Measurements from ENCODE around the gene SPTAN1.
"Not testable (repeated sequence)": the region's sequence is repeated elsewhere in the genome, so short reads cannot be mapped to it uniquely, and the experiment has no call there.

Gene SPTAN1

GRCh38 chr9:128636556-128637530 lies 84.5 kb downstream of the SPTAN1 start:
- H3K9me3 ChIP-seq (ENCODE audit: control insufficient read depth, low read length): no peaks in the 10 kb centered on the region

GRCh38 chr9:128637656-128638055 lies 85.3 kb downstream of the SPTAN1 start:
- WGBS, 2 experiments: 91 to 95% methylated on average over 10 of the region's 10 CpGs
- peaks cover 41% of the 10 kb centered on the region for H3K36me3 ChIP-seq (ENCODE audit: control insufficient read depth, insufficient read depth, low read length)
- no peak overlapping the region for H3K4me3 ChIP-seq (ENCODE audit: insufficient read depth, low read depth, low read length)
- H3K27me3 ChIP-seq (ENCODE audit: control insufficient read depth, insufficient read depth, low read length, poor library complexity, severe bottlenecking): no peaks in the 10 kb centered on the region
- no peak overlapping the region for H3K27ac ChIP-seq (ENCODE audit: insufficient read depth, low read depth, low read length, poor library complexity, severe bottlenecking)
- no peaks in the 10 kb centered on the region for H3K9me3 ChIP-seq (ENCODE audit: control insufficient read depth, low read length)
- peaks cover 6% of the 10 kb centered on the region for H3K4me1 ChIP-seq (ENCODE audit: control insufficient read depth, insufficient read depth, low read length)

More at GRCh38 chr9:128636556-128637530, 84.5 kb downstream of the SPTAN1 start:
- Histone ChIP-seq H3K27me3 (ENCODE audit: control insufficient read depth, insufficient read depth, low read length, poor library complexity, severe bottlenecking) (no peaks in the 10 kb centered on the region), H3K27ac (ENCODE audit: insufficient read depth, low read depth, low read length, poor library complexity, severe bottlenecking) (peak overlapping the region; percentile 16), H3K4me3 (ENCODE audit: insufficient read depth, low read depth, low read length) (no peak overlapping the region), H3K4me1 (ENCODE audit: control insufficient read depth, insufficient read depth, low read length) (peaks cover 6% of the 10 kb centered on the region), H3K36me3 (ENCODE audit: control insufficient read depth, insufficient read depth, low read length) (peaks cover 49% of the 10 kb centered on the region)
- WGBS, 2 experiments: 95 to 96% methylated on average over 20 of the region's 20 CpGs

- WGBS, 2 experiments: 93 to 99% methylated on average over 3 to 4 of the region's 4 CpGs
- H3K27me3 ChIP-seq (ENCODE audit: control insufficient read depth, insufficient read depth, low read length, poor library complexity, severe bottlenecking): no peaks in the 10 kb centered on the region
- no peak overlapping the region for H3K27ac ChIP-seq (ENCODE audit: insufficient read depth, low read depth, low read length, poor library complexity, severe bottlenecking)
- peaks cover 34% of the 10 kb centered on the region for H3K36me3 ChIP-seq (ENCODE audit: control insufficient read depth, insufficient read depth, low read length)
- H3K4me3 ChIP-seq (ENCODE audit: insufficient read depth, low read depth, low read length): no peak overlapping the region
- H3K4me1 ChIP-seq (ENCODE audit: control insufficient read depth, insufficient read depth, low read length): peaks cover 6% of the 10 kb centered on the region
- no peaks in the 10 kb centered on the region for H3K9me3 ChIP-seq (ENCODE audit: control insufficient read depth, low read length)
Measured at GRCh38 chr9:128638580-128638979, 86.2 kb downstream of the SPTAN1 start.

- H3K36me3 ChIP-seq (ENCODE audit: control insufficient read depth, insufficient read depth, low read length): peaks cover 22% of the 10 kb centered on the region
- no peak overlapping the region for H3K27ac ChIP-seq (ENCODE audit: insufficient read depth, low read depth, low read length, poor library complexity, severe bottlenecking)
- H3K4me3 ChIP-seq (ENCODE audit: insufficient read depth, low read depth, low read length): no peak overlapping the region
- WGBS, 2 experiments: 97 to 98% methylated on average over 18 of the region's 18 CpGs
- no peaks in the 10 kb centered on the region for H3K9me3 ChIP-seq (ENCODE audit: control insufficient read depth, low read length)
- H3K27me3 ChIP-seq (ENCODE audit: control insufficient read depth, insufficient read depth, low read length, poor library complexity, severe bottlenecking): no peaks in the 10 kb centered on the region
- peaks cover 6% of the 10 kb centered on the region for H3K4me1 ChIP-seq (ENCODE audit: control insufficient read depth, insufficient read depth, low read length)
Measured at GRCh38 chr9:128640603-128641002, 88.2 kb downstream of the SPTAN1 start.

- no peaks in the 10 kb centered on the region for H3K9me3 ChIP-seq (ENCODE audit: control insufficient read depth, low read length)
- H3K4me1 ChIP-seq (ENCODE audit: control insufficient read depth, insufficient read depth, low read length): no peaks in the 10 kb centered on the region
- no peak overlapping the region for H3K27ac ChIP-seq (ENCODE audit: insufficient read depth, low read depth, low read length, poor library complexity, severe bottlenecking)
- H3K4me3 ChIP-seq (ENCODE audit: insufficient read depth, low read depth, low read length): no peak overlapping the region
- no peaks in the 10 kb centered on the region for H3K27me3 ChIP-seq (ENCODE audit: control insufficient read depth, insufficient read depth, low read length, poor library complexity, severe bottlenecking)
- H3K36me3 ChIP-seq (ENCODE audit: control insufficient read depth, insufficient read depth, low read length): peaks cover 12% of the 10 kb centered on the region
- 94 to 95% methylated on average over 12 of the region's 12 CpGs for WGBS, 2 experiments
Measured at GRCh38 chr9:128642675-128643245, 90.4 kb downstream of the SPTAN1 start.

GRCh38 chr9:128643519-128644300 lies 91.3 kb downstream of the SPTAN1 start:
- Histone ChIP-seq H3K36me3 (ENCODE audit: control insufficient read depth, insufficient read depth, low read length) (peaks cover 10% of the 10 kb centered on the region), H3K27ac (ENCODE audit: insufficient read depth, low read depth, low read length, poor library complexity, severe bottlenecking) (no peak overlapping the region), H3K4me3 (ENCODE audit: insufficient read depth, low read depth, low read length) (no peak overlapping the region), H3K4me1 (ENCODE audit: control insufficient read depth, insufficient read depth, low read length) (no peaks in the 10 kb centered on the region), H3K9me3 (ENCODE audit: control insufficient read depth, low read length) (no peaks in the 10 kb centered on the region), H3K27me3 (ENCODE audit: control insufficient read depth, insufficient read depth, low read length, poor library complexity, severe bottlenecking) (no peaks in the 10 kb centered on the region)
- 82 to 85% methylated on average over 12 of the region's 12 CpGs for WGBS, 2 experiments

GRCh38 chr9:128648206-128648605 lies 95.8 kb downstream of the SPTAN1 start:
- not testable (repeated sequence) for H3K4me3 ChIP-seq (ENCODE audit: insufficient read depth, low read depth, low read length); H3K4me1 ChIP-seq (ENCODE audit: control insufficient read depth, insufficient read depth, low read length); H3K9me3 ChIP-seq (ENCODE audit: control insufficient read depth, low read length); H3K36me3 ChIP-seq (ENCODE audit: control insufficient read depth, insufficient read depth, low read length); H3K27me3 ChIP-seq (ENCODE audit: control insufficient read depth, insufficient read depth, low read length, poor library complexity, severe bottlenecking); H3K27ac ChIP-seq (ENCODE audit: insufficient read depth, low read depth, low read length, poor library complexity, severe bottlenecking)
- 89 to 92% methylated on average over 9 of the region's 9 CpGs for WGBS, 2 experiments

GRCh38 chr9:128651798-128652197 lies 99.4 kb downstream of the SPTAN1 start:
- Histone ChIP-seq H3K27me3 (ENCODE audit: control insufficient read depth, insufficient read depth, low read length, poor library complexity, severe bottlenecking) (no peaks in the 10 kb centered on the region), H3K4me1 (ENCODE audit: control insufficient read depth, insufficient read depth, low read length) (peaks cover 4% of the 10 kb centered on the region), H3K4me3 (ENCODE audit: insufficient read depth, low read depth, low read length) (no peak overlapping the region), H3K9me3 (ENCODE audit: control insufficient read depth, low read length) (no peaks in the 10 kb centered on the region), H3K27ac (ENCODE audit: insufficient read depth, low read depth, low read length, poor library complexity, severe bottlenecking) (no peak overlapping the region), H3K36me3 (ENCODE audit: control insufficient read depth, insufficient read depth, low read length) (no peaks in the 10 kb centered on the region)
- 89 to 90% methylated on average over 5 of the region's 5 CpGs for whole genome bisulfite sequencing, 2 experiments

- 95% methylated on average over 8 of the region's 8 CpGs for WGBS, 2 experiments
- Histone ChIP-seq H3K27me3 (ENCODE audit: control insufficient read depth, insufficient read depth, low read length, poor library complexity, severe bottlenecking) (no peaks in the 10 kb centered on the region), H3K9me3 (ENCODE audit: control insufficient read depth, low read length) (no peaks in the 10 kb centered on the region), H3K36me3 (ENCODE audit: control insufficient read depth, insufficient read depth, low read length) (no peaks in the 10 kb centered on the region), H3K4me1 (ENCODE audit: control insufficient read depth, insufficient read depth, low read length) (peaks cover 4% of the 10 kb centered on the region), H3K4me3 (ENCODE audit: insufficient read depth, low read depth, low read length) (no peak overlapping the region), H3K27ac (ENCODE audit: insufficient read depth, low read depth, low read length, poor library complexity, severe bottlenecking) (no peak overlapping the region)
Measured at GRCh38 chr9:128653908-128654307, 101.5 kb downstream of the SPTAN1 start.

GRCh38 chr9:128654481-128654880 lies 102.1 kb downstream of the SPTAN1 start:
- Histone ChIP-seq H3K9me3 (ENCODE audit: control insufficient read depth, low read length) (no peaks in the 10 kb centered on the region), H3K4me1 (ENCODE audit: control insufficient read depth, insufficient read depth, low read length) (peaks cover 4% of the 10 kb centered on the region), H3K4me3 (ENCODE audit: insufficient read depth, low read depth, low read length) (no peak overlapping the region), H3K27me3 (ENCODE audit: control insufficient read depth, insufficient read depth, low read length, poor library complexity, severe bottlenecking) (no peaks in the 10 kb centered on the region), H3K27ac (ENCODE audit: insufficient read depth, low read depth, low read length, poor library complexity, severe bottlenecking) (no peak overlapping the region), H3K36me3 (ENCODE audit: control insufficient read depth, insufficient read depth, low read length) (no peaks in the 10 kb centered on the region)
- 90 to 100% methylated on average over 1 of the region's 1 CpG for WGBS, 2 experiments

All from ectodermal cell (in vitro differentiated cells).